Measurements from ENCODE around the gene U2AF1L4.

GRCh38 chr19:35712567-35713505, 32.4 kb downstream of the U2AF1L4 start:
- TF ChIP-seq POLR2AphosphoS5 (IDR thresholded peaks at IDR 0.05), result no peak
- TF ChIP-seq CTCF (IDR thresholded peaks at IDR 0.05), result no peak
